Suprapubic skin (tissue), 3 donors: Measurements from ENCODE around the gene CCDC201.

ENCODE experiments used
- CTCF ChIP-seq, 2 donors: fragments of 200-600 bp in 1 of 2; fragments of 450-650 bp in 1 of 2; sonication (generic) in 1 of 2; IDR thresholded peaks; one replicate each; pipeline ENCODE4 v1.5.1; 2016 to 2019; ENCODE audit warnings: antibody characterized with exemption in 2 of 2, mild to moderate bottlenecking in 1 of 2, moderate library complexity in 1 of 2
- POLR2AphosphoS5 ChIP-seq, 3 donors: sonication (generic); formaldehyde crosslinking; IDR thresholded peaks; one replicate each; pipeline ENCODE4 v1.6.1; 2017; ENCODE audit warnings: antibody characterized with exemption in 3 of 3

GRCh38 chr7:45882465-45882810 is 9.6 kb upstream of the CCDC201 start:
- TF ChIP-seq CTCF (IDR thresholded peaks at IDR 0.05) (no peak), POLR2AphosphoS5 (IDR thresholded peaks at IDR 0.05) (no peak)
